ENCODE data around the gene GP1BB. TPM values are rescaled to one million over a fixed set of nuclear protein-coding genes. Genes with fewer than 3 reads are reported as not detected.

GP1BB gene
- total RNA-seq, 2 donors from 2014 or later: 6.8 to 60.3 TPM

DNA sequence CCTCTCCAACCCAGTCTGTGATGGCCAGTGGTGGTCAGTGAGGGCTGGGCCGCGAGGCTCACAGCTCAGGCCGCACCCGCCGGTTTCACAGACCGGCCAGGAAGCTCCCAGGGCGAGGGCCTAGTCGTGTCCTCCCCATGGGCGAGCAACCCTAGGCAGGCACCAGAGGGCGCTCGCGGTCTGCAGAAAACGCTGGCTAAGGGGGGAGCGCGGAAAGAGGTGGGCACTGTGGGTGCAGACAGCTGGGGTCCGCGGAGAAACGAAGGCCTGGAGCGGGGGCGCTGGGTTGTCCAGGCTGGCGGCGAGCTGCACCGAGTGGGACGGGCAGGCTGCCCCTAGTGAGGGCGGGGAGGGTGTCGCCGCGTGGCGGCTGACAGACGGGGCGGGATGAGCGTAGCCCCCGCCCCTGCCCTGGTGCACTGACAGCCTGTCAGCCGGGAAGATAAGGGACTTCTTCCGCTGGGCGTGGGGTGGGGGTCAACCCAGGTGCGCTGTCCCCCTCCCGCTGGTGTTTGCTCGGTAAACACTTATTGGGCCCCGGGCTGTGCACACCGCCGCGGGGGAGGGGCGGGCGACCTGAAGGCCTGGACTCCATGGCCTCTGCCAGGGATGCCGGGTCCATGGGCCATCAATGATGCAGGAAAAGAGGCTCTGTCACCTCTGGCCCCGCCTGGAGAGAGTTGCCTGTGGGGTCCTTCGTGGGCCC lies 7.5 kb downstream of the GP1BB start:
- 3% methylated on average over 27 of the region's 48 CpGs for WGBS
- H3K27me3 ChIP-seq (replicated peaks; ENCODE audit: insufficient read depth): no peaks in the 10 kb centered on the region
- DNase-seq (ENCODE audit: low spot score): peak; percentile 79
- TF ChIP-seq, protein P1, sequence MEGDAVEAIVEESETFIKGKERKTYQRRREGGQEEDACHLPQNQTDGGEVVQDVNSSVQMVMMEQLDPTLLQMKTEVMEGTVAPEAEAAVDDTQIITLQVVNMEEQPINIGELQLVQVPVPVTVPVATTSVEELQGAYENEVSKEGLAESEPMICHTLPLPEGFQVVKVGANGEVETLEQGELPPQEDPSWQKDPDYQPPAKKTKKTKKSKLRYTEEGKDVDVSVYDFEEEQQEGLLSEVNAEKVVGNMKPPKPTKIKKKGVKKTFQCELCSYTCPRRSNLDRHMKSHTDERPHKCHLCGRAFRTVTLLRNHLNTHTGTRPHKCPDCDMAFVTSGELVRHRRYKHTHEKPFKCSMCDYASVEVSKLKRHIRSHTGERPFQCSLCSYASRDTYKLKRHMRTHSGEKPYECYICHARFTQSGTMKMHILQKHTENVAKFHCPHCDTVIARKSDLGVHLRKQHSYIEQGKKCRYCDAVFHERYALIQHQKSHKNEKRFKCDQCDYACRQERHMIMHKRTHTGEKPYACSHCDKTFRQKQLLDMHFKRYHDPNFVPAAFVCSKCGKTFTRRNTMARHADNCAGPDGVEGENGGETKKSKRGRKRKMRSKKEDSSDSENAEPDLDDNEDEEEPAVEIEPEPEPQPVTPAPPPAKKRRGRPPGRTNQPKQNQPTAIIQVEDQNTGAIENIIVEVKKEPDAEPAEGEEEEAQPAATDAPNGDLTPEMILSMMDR (IDR thresholded peaks at IDR 0.05): peak; percentile 88 to 98 (median 96)
- TF ChIP-seq POLR2A (IDR thresholded peaks at IDR 0.05) (no peak), POLR2AphosphoS5 (IDR thresholded peaks at IDR 0.05) (peak; percentile 26)
- intact Hi-C loops (cut with DNase I): loop anchor here (1.0 kb wide), 1 partner anchor 179 kb away; no protein-coding TSS in a partner anchor
- H3K9me3 ChIP-seq: no peaks in the 10 kb centered on the region
- peak overlapping the region; percentile 15 to 28 for H3K4me3 ChIP-seq
- H3K4me1 ChIP-seq (replicated peaks): no peaks in the 10 kb centered on the region
- no peaks in the 10 kb centered on the region for H3K36me3 ChIP-seq
- no peak overlapping the region for H3K27ac ChIP-seq

DNA sequence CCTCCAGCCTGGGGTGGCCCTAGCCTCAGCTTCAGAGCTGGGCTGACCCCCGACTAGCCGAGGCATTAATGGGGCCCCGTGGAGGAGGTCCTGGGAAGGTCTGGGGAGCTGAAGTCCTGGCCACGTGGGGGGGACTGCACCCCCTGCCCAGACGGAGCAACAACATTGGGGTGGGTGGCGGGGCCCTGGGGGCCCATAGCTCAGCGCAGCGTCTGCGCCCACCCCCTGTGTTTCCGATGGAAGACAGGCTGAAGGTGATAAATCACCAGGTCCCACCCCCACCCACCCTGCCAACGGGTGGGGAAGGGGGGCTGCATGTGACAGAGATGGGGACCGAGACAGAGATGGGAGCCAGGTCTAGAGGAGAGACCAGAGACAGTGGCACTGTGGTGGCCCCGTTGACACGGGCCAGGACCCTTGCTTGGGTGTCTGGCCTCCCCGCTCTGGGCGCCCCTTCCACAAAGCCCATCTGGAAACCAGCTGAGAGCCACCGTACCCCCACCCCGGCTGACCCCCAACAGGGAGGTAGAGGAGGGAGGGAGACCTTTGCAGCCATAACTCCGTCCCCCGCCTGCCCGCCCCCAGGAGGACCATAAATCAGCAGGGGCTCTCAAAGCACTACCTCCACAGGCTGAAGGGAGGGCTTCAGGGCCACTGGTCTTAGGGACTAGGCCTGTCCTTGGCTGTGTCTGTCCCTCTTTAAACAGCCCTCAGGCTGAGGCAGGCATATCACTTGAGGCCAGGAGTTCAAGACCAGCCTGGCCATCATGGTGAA lies 8.2 kb downstream of the GP1BB start:
- Histone ChIP-seq H3K27me3 (replicated peaks; ENCODE audit: insufficient read depth) (no peaks in the 10 kb centered on the region), H3K9me3 (no peaks in the 10 kb centered on the region), H3K27ac (no peak overlapping the region), H3K4me1 (replicated peaks) (no peaks in the 10 kb centered on the region), H3K4me3 (no peak overlapping the region), H3K36me3 (no peaks in the 10 kb centered on the region)
- intact Hi-C loops (cut with DNase I): loop anchor here (1.0 kb wide), 1 partner anchor 179 kb away; no protein-coding TSS in a partner anchor
- no peak for DNase-seq (ENCODE audit: low spot score)
- whole genome bisulfite sequencing: 63% methylated on average over 15 of the region's 21 CpGs
- TF ChIP-seq, protein P1 (IDR thresholded peaks at IDR 0.05): no peak
- TF ChIP-seq POLR2A (IDR thresholded peaks at IDR 0.05): no peak
- no peak for TF ChIP-seq POLR2AphosphoS5 (IDR thresholded peaks at IDR 0.05)

DNA sequence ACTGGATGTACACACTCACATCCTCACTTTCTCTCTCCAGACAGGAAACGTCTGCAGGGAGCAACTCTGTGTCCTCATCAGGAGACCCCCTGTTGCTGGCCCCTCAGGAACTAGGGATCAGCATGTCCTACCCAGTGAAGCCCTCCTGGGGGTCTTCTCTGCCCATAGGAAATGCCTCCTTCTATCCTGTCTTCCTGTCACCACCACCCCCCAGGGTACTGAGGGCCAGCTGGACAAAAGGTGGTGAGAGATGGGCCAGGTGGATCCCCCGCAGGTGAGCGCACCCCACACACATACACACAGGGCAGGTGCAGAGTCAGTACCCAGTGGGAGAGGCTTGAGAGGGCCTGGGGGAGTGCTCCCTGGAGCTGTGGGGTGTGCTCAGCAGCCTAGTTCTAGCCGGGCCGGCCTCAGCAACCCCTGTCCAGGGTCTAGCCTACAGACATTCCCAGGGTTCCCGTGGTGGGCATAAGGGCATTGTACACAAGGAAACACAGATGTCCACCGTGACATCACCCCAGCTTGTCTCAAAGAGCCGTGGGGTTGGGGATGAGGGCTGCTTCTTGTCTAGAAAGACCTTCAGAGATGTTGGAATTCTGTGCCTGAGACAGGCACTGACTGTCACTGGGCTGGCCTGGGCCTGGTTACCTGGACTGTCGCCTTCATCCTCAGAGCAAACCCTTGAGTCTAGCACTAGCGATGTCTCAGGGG lies 9.2 kb downstream of the GP1BB start:
- TF ChIP-seq POLR2A (IDR thresholded peaks at IDR 0.05) (no peak), POLR2AphosphoS5 (IDR thresholded peaks at IDR 0.05) (no peak)
- TF ChIP-seq, protein P1 (IDR thresholded peaks at IDR 0.05): no peak
- no peaks in the 10 kb centered on the region for H3K36me3 ChIP-seq
- DNase-seq (ENCODE audit: low spot score): no peak

DNA sequence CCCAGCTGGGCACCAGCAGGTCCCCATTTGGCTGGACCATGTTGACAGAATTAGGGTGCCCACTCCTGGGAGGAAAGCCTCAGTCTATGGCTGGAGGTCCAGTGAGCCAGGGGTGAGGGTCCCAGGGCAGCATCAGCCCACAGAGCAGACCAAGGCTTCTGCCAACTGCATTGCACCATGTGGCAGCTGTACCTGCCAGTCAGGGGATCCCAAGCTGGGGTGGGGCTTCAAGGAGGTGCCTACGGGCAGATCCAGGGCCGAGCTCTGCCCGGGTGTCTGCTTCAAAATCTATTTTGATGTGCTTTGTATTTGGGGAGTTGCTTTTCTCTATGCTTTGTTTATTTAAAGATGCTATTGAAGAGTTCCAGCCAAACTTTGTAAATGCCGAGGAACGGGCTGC lies 10.4 kb downstream of the GP1BB start:
- Histone ChIP-seq H3K27me3 (replicated peaks; ENCODE audit: insufficient read depth) (no peaks in the 10 kb centered on the region), H3K4me3 (no peak overlapping the region), H3K27ac (no peak overlapping the region), H3K36me3 (no peaks in the 10 kb centered on the region), H3K4me1 (replicated peaks) (no peaks in the 10 kb centered on the region), H3K9me3 (no peaks in the 10 kb centered on the region)
- DNase-seq (ENCODE audit: low spot score): no peak
- TF ChIP-seq POLR2AphosphoS5 (IDR thresholded peaks at IDR 0.05) (no peak), POLR2A (IDR thresholded peaks at IDR 0.05) (no peak)
- TF ChIP-seq, protein P1 (IDR thresholded peaks at IDR 0.05): no peak
- 28% methylated on average over 5 of the region's 5 CpGs for WGBS
- intact Hi-C loops (cut with DNase I): no loop called here

More for the DNA sequence above, 9.2 kb downstream of the GP1BB start:
- H3K27me3 ChIP-seq (replicated peaks; ENCODE audit: insufficient read depth): no peaks in the 10 kb centered on the region
- WGBS: 90% methylated on average over 8 of the region's 10 CpGs
- H3K4me1 ChIP-seq (replicated peaks): no peaks in the 10 kb centered on the region
- no peaks in the 10 kb centered on the region for H3K9me3 ChIP-seq
- H3K4me3 ChIP-seq: no peak overlapping the region
- no peak overlapping the region for H3K27ac ChIP-seq
- intact Hi-C loops (cut with DNase I): no loop called here

Data from prostate gland (tissue), 2 donors.